Left lung (tissue), 10 donors: ENCODE measurements around the gene HCFC1. TPM values are rescaled to one million over a fixed set of nuclear protein-coding genes. Genes with fewer than 3 reads are reported as not detected.
A peak's percentile ranks its signal among the peaks of the same experiment; 100 is the strongest.

Source experiments
- ATAC-seq: fragments of 200-7000 bp; cut with Tn5 transposase; one replicate; pipeline ENCODE4 v1.9.1; 2020; ENCODE audit warnings: moderate library complexity
- DNase-seq, 4 donors: peaks; one replicate each; pipeline ENCODE4 v3.0.0-alpha.2; 2013 to 2020
- H3K27ac ChIP-seq, 2 donors: fragments of 200-600 bp; sonication (generic) in 1 of 2; one replicate each; pipeline versions ENCODE4 v1.5.0 to v1.8.0; 2020 to 2021
- H3K27me3 ChIP-seq, 2 donors: fragments of 200-600 bp; sonication (generic) in 1 of 2; one replicate each; pipeline versions ENCODE4 v1.5.0 to v1.8.0; 2020 to 2021
- H3K36me3 ChIP-seq, 2 donors: fragments of 200-600 bp; sonication (generic) in 1 of 2; one replicate each; pipeline versions ENCODE4 v1.5.0 to v1.8.0; 2020 to 2021
- H3K4me1 ChIP-seq, 2 donors: fragments of 200-600 bp; one replicate each; pipeline ENCODE4 v1.8.0; 2021
- H3K4me3 ChIP-seq, 2 donors: fragments of 200-600 bp; sonication (generic) in 1 of 2; one replicate each; pipeline versions ENCODE4 v1.5.0 to v1.8.0; 2020 to 2021; ENCODE audit warnings: mild to moderate bottlenecking in 1 of 2
- H3K9me3 ChIP-seq, 2 donors: fragments of 200-600 bp; sonication (generic) in 1 of 2; one replicate each; pipeline versions ENCODE4 v1.5.0 to v1.8.0; 2020 to 2021
- intact Hi-C, 2 donors: fragments of 100-400 bp; cut with DNase I; formaldehyde crosslinking; loops; one replicate each; pipeline versions ENCODE4 v1.11.2 to v1.14.2; 2022
- polyA plus RNA-seq, 6 donors: library from polyadenylated mRNA; unstranded; fragments of 120-200 nt; gene quantifications; one replicate each; pipeline ENCODE4 v1.2.1, GENCODE V29; 2013; ENCODE audit not compliant: insufficient read length in 6 of 6
- total RNA-seq, 2 donors: library from RNA; stranded (reverse); fragmentation: NEBNext Ultra II Directional; extraction: Animal tissue kit (Norgen Biotek cat#: 25700); gene quantifications; one replicate each; pipeline ENCODE4 v1.2.1, GENCODE V29; 2021
- TF ChIP-seq, protein P1 (sequence below), 2 donors: fragments of 200-600 bp; sonication (generic) in 1 of 2; IDR thresholded peaks; one replicate each; pipeline versions ENCODE4 v1.5.0 to v1.8.0; 2021; ENCODE audit warnings: antibody characterized with exemption in 2 of 2
- donor health status: DM: no; HTN: yes; CAD: no.
- donor health status: DM: no; HTN: no; CAD: no.

Gene HCFC1
- total and polyA plus RNA-seq, 8 donors = 28.4 to 58.1 (median 43.9) TPM

DNA sequence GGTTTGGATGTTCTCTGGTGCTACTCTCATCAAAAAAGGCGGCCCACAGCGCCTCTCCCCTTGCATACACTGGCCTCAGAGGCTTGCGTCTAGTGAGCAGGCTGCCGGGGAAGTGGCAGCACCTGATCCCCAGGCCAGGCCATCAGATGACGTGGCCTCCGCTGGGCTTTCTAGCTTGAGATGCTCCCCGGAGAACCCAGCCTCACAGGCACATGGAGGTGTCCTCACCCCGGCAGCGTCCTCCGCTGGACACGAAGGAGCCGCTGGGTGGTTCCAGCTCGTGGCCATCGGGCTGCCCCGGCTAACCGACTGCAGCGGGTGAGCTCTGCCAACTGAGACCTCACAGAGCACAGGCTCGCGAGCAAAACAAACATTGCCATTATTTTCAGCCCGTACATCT is 35.3 kb upstream of the HCFC1 start:
- Histone ChIP-seq H3K4me3 (no peak overlapping the region), H3K27me3 (peaks cover 0 to 7% of the 10 kb centered on the region in 2 donors), H3K36me3 (peaks cover 0 to 13% of the 10 kb centered on the region in 2 donors), H3K4me1 (peaks cover 0 to 22% of the 10 kb centered on the region in 2 donors), H3K27ac (no peak overlapping the region), H3K9me3 (no peaks in the 10 kb centered on the region)
- intact Hi-C loops = no loop called here
- peak in 1 of 4 donors; percentile 39 for DNase-seq
- no peak for ATAC-seq
- TF ChIP-seq, protein P1, sequence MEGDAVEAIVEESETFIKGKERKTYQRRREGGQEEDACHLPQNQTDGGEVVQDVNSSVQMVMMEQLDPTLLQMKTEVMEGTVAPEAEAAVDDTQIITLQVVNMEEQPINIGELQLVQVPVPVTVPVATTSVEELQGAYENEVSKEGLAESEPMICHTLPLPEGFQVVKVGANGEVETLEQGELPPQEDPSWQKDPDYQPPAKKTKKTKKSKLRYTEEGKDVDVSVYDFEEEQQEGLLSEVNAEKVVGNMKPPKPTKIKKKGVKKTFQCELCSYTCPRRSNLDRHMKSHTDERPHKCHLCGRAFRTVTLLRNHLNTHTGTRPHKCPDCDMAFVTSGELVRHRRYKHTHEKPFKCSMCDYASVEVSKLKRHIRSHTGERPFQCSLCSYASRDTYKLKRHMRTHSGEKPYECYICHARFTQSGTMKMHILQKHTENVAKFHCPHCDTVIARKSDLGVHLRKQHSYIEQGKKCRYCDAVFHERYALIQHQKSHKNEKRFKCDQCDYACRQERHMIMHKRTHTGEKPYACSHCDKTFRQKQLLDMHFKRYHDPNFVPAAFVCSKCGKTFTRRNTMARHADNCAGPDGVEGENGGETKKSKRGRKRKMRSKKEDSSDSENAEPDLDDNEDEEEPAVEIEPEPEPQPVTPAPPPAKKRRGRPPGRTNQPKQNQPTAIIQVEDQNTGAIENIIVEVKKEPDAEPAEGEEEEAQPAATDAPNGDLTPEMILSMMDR (IDR thresholded peaks at IDR 0.05) = no peak

DNA sequence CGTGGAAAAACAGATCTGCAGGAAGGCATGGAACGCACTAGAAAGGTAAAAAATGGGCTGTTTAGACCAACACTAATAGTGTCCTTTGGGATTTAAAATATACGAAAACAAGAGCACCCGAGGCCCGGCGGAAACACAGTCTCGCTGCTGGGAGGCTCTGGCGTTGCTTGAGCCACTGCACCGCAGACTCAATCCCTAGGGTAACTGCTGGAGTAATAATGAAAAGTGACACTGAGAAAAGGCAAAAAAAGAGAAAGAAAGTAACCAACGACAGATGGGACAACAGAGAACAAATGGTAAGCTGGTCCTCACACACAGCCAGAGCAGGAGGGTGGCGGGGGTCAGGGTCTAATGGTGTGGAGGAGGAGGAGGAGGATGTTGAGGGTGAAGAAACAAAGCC is 32.7 kb upstream of the HCFC1 start:
- H3K27me3 ChIP-seq = peaks cover 0 to 7% of the 10 kb centered on the region in 2 donors
- no peaks in the 10 kb centered on the region for H3K36me3 ChIP-seq
- H3K4me3 ChIP-seq = no peak overlapping the region
- no peaks in the 10 kb centered on the region for H3K9me3 ChIP-seq
- ATAC-seq (no peak), DNase-seq (peak in 1 of 4 donors; percentile 7)
- intact Hi-C loops = no loop called here
- TF ChIP-seq, protein P1 (IDR thresholded peaks at IDR 0.05) = no peak
- H3K27ac ChIP-seq = no peak overlapping the region
- peaks cover 0 to 23% of the 10 kb centered on the region in 2 donors for H3K4me1 ChIP-seq

DNA sequence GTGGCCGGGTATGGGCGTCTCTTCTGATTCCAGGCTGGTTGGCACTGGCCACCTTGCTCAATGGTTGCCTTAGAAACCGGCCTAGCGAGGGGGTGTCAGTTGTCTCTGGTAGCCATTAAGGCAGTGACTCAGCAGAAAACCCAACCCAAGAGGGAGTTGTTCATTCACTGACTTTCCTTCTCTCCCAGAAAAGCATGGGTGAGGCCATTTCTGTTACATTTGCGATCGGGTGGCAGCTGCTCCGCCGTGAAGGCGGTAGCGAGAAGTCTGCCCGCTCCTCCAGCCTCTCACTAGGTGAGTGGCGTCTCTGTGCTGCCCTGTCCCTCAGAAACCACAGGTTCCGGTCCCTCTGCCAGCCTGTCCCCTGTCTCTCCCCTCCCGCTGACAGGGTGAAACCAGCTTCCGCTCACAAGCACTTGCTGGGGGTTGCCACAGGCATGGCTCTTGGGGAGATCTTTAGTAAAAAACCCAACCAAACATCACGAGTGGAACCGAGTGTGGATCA is 30.6 kb upstream of the HCFC1 start:
- Histone ChIP-seq H3K4me1 (peaks cover 0 to 12% of the 10 kb centered on the region in 2 donors), H3K9me3 (no peaks in the 10 kb centered on the region), H3K36me3 (no peaks in the 10 kb centered on the region), H3K27me3 (peaks cover 0 to 4% of the 10 kb centered on the region in 2 donors), H3K27ac (peak overlapping the region in 1 of 2 donors; percentile 83), H3K4me3 (no peak overlapping the region)
- intact Hi-C loops = no loop called here
- ATAC-seq = peak; percentile 58
- TF ChIP-seq, protein P1 (IDR thresholded peaks at IDR 0.05) = no peak
- peak in 1 of 4 donors; percentile 80 for DNase-seq

DNA sequence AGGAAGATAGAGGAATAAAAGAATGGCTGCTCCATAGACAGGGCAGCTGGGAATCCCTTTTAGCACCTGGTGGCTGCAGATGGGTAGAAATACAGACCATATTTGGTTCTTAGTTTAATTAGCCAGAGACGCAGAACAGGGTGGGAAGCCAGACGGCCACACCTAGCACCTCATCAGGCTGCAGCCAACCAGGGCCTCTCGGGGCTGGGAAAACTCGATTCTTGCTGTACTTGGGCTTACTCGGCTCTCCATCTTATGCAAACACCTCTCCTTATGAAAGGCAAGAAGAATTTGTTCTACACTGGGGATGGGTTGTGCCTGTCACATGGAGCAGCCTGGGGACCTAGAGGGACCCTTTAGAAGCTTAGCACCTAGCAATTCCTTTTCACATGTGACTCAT is 28.4 kb upstream of the HCFC1 start:
- peak in 1 of 4 donors; percentile 6 for DNase-seq
- H3K9me3 ChIP-seq = no peaks in the 10 kb centered on the region
- no peak overlapping the region for H3K4me3 ChIP-seq
- TF ChIP-seq, protein P1 (IDR thresholded peaks at IDR 0.05) = no peak
- H3K4me1 ChIP-seq = peaks cover 0 to 12% of the 10 kb centered on the region in 2 donors
- no peak overlapping the region for H3K27ac ChIP-seq
- peak; percentile 82 for ATAC-seq
- intact Hi-C loops = no loop called here
- no peaks in the 10 kb centered on the region for H3K36me3 ChIP-seq
- no peaks in the 10 kb centered on the region for H3K27me3 ChIP-seq

DNA sequence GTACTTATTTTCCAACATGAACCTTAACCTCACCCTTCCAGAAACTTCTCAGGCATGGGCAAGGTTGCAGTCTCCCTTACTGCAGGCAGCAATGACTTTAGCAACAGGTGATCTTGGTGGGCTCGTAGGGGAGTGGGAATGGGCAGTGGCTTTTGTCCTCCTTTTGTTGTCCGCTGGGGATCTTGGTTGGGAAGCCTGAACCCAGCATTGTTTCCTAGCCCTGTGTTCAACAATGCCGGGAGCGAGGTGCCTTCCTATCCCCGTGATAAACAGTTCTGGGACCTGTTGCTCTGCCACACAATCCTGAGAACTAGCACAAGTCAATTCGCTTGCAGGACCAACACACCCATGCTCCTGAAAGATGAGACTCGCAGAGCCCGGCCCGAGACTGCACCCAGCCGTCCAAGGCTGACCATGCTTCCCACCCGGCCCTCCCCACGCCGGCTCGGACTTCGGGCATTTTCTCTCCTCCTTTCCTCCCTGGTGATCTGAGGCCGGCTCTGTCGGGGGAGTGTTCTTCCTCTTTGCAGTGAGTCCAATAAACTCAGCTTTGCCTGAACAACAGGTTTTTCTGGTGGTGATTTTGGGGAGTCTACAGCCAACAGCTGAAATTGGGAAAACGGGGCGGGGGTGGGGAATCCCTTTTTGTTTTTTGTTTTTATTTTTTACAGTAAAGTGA is 27.9 kb upstream of the HCFC1 start:
- Histone ChIP-seq H3K4me3 (no peak overlapping the region), H3K4me1 (peaks cover 0 to 12% of the 10 kb centered on the region in 2 donors), H3K36me3 (no peaks in the 10 kb centered on the region), H3K27ac (no peak overlapping the region), H3K27me3 (no peaks in the 10 kb centered on the region), H3K9me3 (no peaks in the 10 kb centered on the region)
- peak; percentile 20 for ATAC-seq
- TF ChIP-seq, protein P1 (IDR thresholded peaks at IDR 0.05) = no peak
- intact Hi-C loops = no loop called here
- DNase-seq = no peak
